Fibroblast of skin of scalp (primary cell): Measurements from ENCODE around the gene OR2G2. TPM values are rescaled to one million over a fixed set of nuclear protein-coding genes. Genes with fewer than 3 reads are reported as not detected.

ENCODE experiments used
- DNase-seq: peaks from one replicate; pipeline ENCODE4 v3.0.0-alpha.2; 2013
- polyA plus RNA-seq, 2 experiments: library from polyadenylated mRNA; unstranded; fragments of 120-200 nt; gene quantifications; one replicate each; pipeline ENCODE4 v1.2.1, GENCODE V29; 2013; ENCODE audit not compliant: insufficient read length in 2 of 2

Gene OR2G2, protein sequence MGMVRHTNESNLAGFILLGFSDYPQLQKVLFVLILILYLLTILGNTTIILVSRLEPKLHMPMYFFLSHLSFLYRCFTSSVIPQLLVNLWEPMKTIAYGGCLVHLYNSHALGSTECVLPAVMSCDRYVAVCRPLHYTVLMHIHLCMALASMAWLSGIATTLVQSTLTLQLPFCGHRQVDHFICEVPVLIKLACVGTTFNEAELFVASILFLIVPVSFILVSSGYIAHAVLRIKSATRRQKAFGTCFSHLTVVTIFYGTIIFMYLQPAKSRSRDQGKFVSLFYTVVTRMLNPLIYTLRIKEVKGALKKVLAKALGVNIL
- polyA plus RNA-seq (2013, experiment 1 of 2; ENCODE audit: insufficient read length) = not detected
- not detected for polyA plus RNA-seq (2013, experiment 2 of 2; ENCODE audit: insufficient read length)

DNA sequence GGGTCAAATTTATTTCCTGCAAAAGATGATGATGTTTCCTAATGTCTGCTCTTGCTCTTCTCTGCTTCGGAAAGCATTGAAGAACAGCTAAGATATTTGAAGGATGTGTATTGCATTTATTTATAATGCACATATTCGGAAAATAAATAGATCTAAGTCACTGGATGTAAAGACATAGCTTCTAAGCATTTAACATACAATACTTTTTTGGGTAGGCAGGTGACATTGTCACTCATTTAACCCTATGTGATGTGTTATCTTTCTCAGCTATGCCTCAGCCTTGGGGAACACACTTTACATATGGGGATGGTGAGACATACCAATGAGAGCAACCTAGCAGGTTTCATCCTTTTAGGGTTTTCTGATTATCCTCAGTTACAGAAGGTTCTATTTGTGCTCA lies at the start of gene OR2G2:
TSS of gene OR2G2 (plus strand) at position 301 of the 400 bp plus-strand sequence. CDS start at position 301, 0 bp downstream.
- DNase-seq = no peak

DNA sequence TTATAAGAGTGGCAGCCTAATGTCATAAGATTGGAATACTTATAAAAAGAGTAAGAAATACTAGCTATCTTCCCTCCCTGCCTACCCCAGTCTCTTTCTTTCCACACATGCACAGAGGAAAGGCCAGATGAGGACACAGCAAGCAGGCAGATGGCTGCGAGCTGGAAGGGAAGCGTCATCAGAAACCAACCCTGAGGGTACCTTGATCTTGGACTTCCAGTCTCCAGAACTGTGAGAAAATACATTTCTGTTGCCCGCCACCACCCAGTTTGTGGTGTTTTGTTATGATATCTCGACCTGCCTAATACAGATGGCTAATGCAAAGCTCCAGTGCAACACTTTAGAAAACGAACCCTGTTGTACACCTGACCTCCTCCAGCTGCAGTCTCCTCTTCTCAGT lies 49.6 kb upstream of the OR2G2 start:
- DNase-seq = no peak

DNA sequence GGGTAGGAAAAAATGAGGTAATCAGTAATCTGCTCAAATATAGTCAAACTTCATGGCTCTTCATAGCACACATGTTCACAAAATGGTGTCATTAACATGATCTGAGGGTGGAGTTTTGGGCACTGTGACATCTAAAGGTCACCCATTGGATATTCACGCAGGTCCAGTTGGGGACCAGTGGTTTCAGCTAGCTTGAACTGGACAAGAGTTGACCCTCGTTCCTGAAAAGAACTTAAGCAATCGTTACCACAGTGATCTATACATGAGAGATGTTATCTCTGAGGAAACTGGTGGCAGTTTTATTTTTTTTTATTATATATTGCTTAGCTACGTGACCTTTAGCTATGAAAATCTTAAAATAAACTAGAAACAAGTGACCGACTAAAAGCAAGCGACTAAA lies 48.9 kb upstream of the OR2G2 start:
- DNase-seq = no peak

DNA sequence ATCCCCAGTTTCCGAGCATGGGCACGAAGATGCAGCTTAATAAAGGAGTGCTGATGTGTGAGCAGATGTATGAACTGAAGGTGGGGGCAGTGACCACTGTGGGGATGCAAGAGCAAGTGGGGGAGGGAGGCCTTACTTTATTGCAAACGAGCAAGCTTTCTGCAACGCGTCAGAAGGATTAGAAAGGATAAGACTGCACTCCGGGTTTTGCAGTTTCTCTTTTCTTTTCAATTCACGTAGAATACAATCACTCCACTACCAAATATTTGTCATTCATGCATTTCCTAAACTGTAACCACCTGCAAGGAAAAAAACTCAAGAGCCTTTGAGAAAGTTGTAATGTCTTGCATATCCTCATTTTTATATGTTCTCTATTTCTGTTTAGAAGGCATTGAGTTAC lies 47.6 kb upstream of the OR2G2 start:
- no peak for DNase-seq

DNA sequence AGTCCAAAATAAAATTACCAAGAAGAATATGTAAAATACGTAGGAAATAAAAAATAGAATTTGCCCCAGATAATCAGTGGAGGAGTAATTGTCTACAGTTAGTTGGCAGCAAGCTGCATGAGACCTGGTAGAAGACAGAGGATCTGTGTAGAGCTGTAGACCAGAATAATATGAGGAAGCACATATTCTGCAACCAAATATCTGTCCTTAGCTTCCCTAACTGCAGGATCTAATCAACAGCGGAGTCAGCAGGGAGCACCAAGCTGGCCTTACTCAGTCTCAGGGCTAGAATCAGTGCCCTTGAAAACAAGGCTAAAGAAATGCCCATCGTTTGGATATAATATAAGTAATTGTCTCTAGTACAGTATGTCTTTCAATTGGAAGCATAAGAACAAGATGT lies 45.3 kb upstream of the OR2G2 start:
- DNase-seq = no peak

DNA sequence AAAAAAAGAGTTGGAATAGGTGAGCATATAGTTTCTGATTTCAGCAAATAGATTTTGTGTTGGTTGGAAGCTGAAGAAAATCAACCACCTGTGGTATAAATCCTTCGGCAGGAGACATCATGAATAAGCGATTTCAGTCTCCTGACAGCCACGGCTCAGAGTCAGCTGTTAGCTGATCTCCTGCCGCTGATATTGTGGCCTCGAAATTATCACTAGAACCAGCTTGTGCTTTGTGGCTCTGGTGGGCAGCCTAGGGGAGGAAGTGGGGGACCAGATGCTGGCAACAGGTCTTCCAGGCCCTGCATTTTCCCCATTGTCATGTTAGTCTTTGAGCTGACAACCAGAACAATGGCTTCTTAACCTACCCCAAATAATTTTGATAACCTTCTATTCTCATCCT lies 40.1 kb upstream of the OR2G2 start:
- no peak for DNase-seq

DNA sequence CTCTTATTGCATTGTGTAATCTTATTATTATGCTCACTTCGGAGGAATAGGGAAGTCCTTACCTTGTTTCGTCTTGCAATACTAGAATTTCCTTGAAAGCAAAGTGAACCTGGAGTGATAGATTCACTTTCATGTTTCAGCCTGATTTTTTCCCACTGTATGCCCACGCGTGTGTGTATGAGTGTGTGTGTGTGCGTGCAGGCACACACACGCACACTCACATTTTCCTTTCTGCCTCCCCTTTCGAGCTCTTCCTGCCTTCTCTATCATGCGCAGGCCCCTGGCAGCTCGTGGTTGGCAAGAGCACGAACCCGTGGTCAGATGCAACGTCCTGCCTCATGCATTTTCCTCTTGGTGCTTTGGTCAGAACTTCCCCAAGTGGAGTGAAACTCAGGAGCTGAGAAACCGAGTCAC lies 39.4 kb upstream of the OR2G2 start, which contains the start of gene GCSAML:
TSS of gene GCSAML (plus strand) at position 366 of the 414 bp plus-strand sequence. CDS start 58 bp downstream, outside the sequence.
- no peak for DNase-seq

DNA sequence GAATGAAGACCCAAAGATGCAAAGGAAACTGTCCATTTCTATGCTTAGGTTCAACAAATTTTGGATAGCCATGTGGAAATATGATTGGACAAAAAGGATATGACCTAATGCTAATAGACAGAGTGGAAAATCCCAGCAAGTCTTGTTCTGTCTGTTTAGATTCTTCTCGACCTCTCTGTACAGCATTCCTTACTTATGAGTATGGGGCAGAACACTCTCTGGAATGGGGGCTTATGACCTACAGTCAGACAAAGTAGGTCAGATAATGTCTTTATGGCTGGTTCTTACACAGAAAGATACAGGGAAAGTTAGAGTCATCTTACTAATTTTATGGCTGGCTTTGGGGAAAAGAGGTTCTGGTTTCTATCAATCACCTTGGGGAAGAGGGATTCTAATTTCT lies 36.4 kb upstream of the OR2G2 start:
- peak; percentile 26 for DNase-seq

DNA sequence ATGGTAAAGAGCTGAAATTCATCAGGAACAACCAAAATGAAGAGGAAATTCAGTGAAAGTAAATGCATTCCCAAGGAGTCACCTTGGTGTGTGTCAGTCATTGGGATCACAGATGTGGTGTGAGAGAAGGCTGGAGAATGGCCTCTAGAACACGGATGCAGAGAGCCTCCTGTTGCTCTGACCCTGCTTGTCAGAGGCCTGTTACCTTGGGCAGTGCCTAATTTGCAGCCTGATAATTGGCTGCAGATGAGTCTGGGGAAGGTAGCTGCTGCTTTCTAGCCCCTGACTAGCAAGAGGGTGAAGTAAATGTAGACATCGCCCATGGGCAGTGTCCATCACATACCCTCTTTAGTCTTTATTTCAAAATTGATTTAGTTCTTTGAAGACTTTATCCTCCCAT lies 35.9 kb upstream of the OR2G2 start:
- no peak for DNase-seq

DNA sequence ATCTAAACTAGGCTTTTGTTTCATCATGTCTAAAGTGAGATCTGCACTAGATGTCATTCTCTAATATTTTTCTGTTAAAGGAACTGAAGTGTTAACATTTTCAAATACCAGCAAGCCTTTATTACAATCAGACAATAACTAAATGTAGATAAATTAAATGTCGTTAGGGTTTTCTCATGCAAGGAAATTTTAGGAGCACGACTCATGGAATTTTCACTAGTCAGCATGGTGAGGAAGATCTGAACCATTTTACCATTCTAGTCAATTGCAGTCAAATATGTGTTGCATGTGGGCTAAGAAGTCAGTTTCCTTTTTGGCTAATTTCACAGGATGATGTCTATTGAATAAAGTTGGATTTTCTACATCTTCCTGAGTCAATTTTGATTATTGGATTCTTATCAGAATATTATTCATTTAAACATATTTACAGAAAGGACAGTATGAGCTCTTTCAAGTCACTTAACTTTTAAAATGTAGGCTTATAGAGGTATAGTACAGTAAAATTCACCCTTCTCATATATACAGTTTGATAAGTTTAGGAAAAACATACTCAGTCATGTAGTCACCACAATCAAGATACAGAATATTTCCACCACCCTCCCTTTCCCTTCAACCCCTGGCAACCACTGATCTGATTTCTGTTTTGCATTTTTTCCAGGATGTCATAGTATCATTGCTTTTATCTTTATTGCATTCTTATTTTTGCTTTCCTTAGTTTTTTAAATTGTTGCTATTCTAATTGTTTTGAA lies 30.1 kb upstream of the OR2G2 start:
- peak; percentile 6 for DNase-seq

DNA sequence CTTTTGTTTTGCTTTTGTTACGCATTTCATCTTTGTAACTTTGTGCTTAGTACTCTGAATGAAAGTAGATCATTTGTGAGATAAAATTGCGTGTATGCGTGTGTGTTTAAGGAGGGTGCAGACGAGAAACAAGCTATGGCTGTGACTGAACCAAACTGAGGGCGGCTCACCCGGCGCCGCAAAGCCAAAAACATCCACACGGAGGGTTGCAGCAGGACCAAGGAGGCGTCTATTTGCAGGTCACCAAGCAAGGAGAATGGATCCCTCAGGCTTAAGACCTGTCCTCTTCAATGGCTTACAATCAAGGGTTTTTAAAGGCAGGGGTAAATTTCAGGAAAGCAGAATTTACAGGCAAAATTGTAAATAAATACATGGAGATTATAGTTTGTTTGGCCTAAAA lies 26.4 kb upstream of the OR2G2 start:
- no peak for DNase-seq

DNA sequence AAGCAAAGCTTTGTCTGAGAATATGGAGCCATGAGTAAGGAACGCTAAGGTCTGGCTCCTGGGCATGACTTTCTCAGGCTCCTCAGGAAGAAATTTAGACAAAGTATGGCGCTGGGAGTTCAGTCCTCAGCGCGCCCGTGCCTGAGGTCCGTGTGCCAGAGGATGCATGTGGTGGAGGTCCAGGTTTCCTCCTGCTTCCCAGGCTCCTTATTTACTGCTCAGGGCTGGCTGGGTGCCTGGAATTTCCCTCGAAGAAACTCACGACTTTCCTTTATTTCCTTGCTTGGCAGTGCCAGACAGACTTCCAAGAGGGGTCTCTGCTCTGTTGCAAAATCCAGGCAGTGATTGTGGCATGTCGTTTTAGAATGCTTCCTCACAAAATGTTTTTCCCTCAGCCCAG lies 26.0 kb upstream of the OR2G2 start:
- no peak for DNase-seq

DNA sequence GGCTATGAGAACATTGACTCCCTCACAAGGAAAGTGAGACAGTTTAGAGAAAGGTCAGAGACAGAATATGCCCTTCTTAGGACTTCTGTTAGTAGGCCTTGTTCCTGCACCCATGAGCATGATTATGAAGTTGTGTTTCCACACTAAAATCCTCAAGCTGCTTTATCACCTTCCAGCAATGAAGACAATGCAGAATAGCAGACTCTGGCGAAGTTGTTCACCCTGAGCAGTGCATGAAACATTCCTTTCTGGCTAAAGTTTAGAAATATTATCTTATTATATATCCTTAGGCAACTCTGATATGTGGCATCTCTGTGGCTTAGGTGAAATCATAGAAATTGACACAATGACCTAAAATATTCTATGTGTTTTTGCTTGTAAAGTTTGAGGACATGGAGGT lies 13.9 kb upstream of the OR2G2 start:
- no peak for DNase-seq

DNA sequence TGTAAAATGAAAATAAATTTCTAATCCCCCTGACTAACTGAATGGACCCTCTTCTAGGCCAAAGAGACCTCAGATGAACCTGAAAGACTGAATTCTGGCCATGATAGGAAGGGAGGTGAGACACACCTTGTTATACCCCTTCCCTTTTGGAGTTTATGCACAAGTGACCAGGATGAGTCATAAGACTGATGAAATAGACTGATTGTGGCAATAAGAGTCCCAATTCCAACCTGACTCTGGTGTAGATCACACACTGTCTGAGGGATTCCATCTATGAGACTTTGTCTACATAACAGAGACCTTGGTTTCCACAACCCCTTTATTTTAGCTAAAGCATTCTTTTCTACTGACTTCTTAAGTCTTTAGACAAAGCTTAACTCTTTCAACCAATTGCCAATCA lies 13.5 kb upstream of the OR2G2 start:
- DNase-seq = no peak

DNA sequence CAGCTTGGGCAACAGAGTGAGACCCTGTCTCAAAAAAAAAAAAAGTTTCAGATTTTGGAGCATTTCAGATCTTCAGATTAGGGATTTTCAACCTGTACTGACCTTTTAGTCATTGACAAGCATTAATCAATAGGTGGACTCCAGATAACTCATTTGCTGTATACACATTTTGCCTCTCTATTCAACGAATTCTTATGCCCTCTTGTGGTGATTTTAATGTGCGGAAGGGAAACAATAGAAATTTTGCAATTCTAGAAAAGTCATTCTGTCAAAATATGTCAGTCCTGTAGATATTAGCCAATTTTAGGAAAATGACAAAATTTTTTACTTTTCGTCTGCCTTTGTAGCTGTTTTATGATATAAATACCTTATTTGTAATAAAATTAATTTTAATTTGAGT lies 11.6 kb upstream of the OR2G2 start:
- no peak for DNase-seq

DNA sequence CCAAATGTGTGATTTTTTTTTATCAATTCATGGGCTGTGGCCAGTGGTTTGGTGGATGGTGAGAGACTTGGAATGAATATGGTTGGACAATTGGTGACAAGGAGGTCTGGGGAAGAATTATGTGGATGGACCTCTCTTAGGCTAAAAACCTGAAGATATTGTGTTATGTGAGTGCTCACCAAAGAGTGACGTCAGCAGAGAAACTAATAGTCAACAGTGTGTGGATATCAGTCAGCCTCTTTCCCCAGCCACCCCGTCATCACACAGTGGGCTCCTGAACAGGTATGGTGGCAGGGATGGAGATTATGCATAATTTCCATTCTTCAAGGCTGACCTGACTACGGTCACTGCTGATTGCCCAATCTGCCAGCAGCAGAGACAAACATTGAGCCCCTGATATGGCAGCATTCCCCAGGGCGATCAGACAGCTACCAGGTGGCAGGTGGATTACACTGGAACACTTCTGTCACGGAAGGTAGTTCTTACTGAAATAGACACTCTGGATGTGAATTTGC lies 9.2 kb upstream of the OR2G2 start:
- no peak for DNase-seq

DNA sequence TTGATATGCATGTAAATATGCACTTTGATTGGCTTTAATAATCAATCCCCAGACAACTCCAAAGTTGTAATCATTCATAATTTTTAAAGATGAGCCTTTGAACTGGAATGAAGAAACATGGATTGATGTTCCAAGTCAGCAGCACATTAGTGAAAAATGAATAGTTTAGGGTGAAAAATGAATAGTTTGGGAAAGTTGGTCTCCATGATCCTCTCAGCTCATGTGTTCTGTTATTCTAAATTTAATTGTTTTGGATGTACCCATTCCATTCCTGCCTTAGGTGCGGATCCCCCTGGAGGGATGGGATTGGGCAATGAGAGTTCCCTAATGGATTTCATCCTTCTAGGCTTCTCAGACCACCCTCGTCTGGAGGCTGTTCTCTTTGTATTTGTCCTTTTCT lies 17.1 kb downstream of the OR2G2 start, which contains the start of gene OR2G3:
TSS of gene OR2G3 (plus strand) at position 301 of the 400 bp plus-strand sequence. CDS start at position 301, 0 bp downstream.
- no peak for DNase-seq

DNA sequence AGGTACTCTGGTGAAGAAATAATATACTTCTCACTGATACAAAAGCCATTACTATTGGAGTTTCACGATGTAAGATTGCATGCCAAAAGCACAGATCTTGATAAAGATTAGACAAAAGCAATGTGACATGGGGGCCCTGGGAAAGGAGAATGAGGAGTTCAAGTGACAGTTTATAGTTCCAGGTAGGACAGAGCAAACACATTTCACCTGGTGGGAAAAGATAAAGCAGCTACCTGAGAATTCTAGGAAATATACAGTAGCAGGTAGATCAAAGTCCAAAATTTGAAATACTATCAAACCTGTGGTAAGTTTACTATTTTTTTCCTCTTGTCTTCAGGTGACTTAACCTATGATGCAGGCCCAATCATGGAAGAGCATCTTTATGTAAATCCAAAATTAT lies 25.2 kb downstream of the OR2G2 start:
- DNase-seq = no peak

DNA sequence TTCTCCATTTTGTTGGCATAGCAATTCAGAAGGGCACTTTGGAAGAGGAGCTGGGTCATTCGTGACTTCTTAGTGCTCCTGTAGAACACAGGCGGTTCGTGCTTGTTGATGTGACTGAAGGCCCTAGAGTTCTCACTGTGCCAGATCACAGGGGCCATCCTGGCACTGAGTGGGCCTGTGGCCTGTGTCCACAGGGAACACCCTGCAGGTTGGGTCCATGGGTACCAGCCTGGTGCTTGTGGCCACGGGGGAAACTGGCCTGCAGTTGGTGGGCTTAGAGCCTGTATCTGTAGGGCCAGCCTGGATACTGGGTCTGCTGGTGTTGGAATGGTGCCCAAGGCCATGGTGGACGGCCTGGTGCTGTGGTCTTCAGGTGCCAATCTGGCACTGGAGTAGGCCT lies 26.5 kb downstream of the OR2G2 start:
- no peak for DNase-seq

DNA sequence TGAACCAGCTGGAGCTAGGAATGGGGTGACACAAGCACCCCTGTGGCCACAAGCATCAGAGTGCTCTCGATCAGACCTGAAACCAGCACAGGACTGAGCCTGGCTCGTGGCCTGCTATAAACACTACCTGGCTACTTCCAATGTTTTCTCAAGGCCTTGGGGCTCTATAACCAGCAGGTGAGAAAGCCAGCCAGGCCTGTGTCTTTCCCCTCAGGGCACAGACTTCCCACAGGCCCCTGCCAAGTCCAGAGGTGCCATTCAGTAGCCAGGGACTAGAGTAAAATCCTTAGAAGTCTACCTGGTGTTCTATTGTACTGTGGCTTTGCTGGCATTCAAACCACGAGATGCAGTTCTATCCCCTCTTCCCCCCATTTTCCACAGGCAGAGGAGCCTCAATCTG lies 39.8 kb downstream of the OR2G2 start:
- DNase-seq = no peak

DNA sequence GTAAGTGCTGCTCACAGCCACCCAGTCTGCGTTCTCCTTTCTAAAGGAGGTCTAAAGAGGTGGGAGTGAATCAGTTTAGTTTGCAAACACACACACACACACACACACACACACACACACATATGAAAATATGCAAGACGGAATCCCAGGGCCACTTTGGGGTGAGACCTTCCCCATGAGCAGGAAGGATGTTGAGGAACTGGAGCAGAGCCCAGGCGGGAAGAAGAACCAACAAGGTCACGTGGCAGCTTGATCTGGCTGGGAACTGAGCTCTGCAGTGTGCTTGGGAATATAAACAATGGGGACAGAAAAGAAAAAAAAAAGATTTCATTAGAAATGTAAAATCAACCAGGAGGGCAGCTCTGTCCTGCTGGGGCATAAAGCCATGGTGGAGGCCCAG lies 49.9 kb downstream of the OR2G2 start:
- no peak for DNase-seq

DNA sequence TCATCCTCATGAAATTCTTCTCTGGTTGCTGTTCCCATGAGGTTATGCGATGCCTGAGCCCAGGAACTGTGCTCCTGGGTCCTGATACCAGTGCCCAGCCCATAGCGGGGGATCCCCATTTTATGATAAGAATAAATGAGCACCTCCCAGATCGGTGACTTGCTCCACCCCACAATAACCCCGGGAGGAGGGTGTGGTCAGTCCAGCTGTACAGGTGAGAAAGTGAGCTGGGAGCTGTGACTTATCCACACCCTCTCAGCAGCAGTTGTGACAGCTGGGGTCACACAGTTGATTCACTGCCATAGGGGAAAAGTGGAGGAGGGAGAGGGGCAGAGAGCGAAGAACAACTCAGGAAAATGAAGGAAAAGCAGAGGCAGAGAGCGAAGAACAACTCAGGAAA lies 50.6 kb downstream of the OR2G2 start:
- DNase-seq = no peak
